Lower leg skin (tissue), 3 donors: ENCODE results near the gene SEMA6C.

ENCODE experiments used
- POLR2A ChIP-seq, 2 donors: fragments of 450-650 bp; IDR thresholded peaks; one replicate each; pipeline ENCODE4 v1.6.1; 2016 to 2017; ENCODE audit warnings: antibody characterized with exemption in 2 of 2, mild to moderate bottlenecking in 1 of 2, moderate library complexity in 1 of 2
- TF ChIP-seq, protein P1 (sequence below), 3 donors: fragments of 450-650 bp; IDR thresholded peaks; one replicate each; pipeline ENCODE4 v1.5.1; 2016; ENCODE audit warnings: antibody characterized with exemption in 3 of 3, mild to moderate bottlenecking in 3 of 3, moderate library complexity in 2 of 3

DNA sequence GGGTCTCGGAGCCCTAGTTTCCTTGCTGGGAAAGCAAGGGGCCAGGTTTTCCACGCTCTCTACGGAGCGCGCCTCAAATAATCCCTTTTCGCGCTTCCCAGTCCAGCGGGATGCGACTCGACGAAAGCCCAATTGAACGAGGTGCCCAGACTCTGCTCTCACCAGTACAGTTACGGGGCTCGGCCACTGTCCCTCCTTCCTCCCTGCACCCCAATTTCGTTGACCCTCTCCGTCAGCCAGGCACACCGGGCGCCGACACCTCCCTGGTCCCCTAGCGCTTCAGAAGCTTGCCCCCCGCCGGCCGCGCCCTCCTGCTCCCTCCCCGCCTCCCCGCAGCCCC, 389 bp downstream of the SEMA6C start:
- TF ChIP-seq, protein P1, sequence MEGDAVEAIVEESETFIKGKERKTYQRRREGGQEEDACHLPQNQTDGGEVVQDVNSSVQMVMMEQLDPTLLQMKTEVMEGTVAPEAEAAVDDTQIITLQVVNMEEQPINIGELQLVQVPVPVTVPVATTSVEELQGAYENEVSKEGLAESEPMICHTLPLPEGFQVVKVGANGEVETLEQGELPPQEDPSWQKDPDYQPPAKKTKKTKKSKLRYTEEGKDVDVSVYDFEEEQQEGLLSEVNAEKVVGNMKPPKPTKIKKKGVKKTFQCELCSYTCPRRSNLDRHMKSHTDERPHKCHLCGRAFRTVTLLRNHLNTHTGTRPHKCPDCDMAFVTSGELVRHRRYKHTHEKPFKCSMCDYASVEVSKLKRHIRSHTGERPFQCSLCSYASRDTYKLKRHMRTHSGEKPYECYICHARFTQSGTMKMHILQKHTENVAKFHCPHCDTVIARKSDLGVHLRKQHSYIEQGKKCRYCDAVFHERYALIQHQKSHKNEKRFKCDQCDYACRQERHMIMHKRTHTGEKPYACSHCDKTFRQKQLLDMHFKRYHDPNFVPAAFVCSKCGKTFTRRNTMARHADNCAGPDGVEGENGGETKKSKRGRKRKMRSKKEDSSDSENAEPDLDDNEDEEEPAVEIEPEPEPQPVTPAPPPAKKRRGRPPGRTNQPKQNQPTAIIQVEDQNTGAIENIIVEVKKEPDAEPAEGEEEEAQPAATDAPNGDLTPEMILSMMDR (IDR thresholded peaks at IDR 0.05), result no peak
- TF ChIP-seq POLR2A (IDR thresholded peaks at IDR 0.05), result no peak
